H1 (cell line): Measurements from ENCODE around the gene SLC16A8. TPM values are rescaled to one million over a fixed set of nuclear protein-coding genes. Genes with fewer than 3 reads are reported as not detected.

Experiments used
- CTCF ChIA-PET: fragments of 300-600 bp; sonication (Branson Sonifier 250); formaldehyde crosslinking; loops from one replicate; lab custom pipeline; 2021; ENCODE audit not compliant: partially characterized antibody; lab: Charles Lee
- POLR2A ChIA-PET: fragments of 300-600 bp; sonication (Branson Sonifier 250); formaldehyde crosslinking; loops from one replicate; lab custom pipeline; 2021; ENCODE audit warnings: inconsistent platforms; ENCODE audit not compliant: partially characterized antibody; lab: Charles Lee
- DNase-seq, 2 experiments: peaks; one replicate each; pipeline versions ENCODE4 v3.0.0 to v3.0.0-alpha.2; 2010 to 2022; ENCODE audit warnings: low spot score in 2 of 2, low read depth in 1 of 2, mixed read lengths in 1 of 2
- FAIRE-seq: peaks from 2 replicates; lab custom pipeline; 2011; peaks lifted over from hg19 to GRCh38; lab: Jason Lieb, UNC
- H2AFZ ChIP-seq: 2 replicates; pipeline ENCODE4 v1.8.1; 2012; ENCODE audit warnings: low read length, inconsistent platforms
- H2AK5ac ChIP-seq: 2 replicates; pipeline ENCODE4 v1.6.1; 2013; ENCODE audit warnings: low read depth, low read length
- H2BK120ac ChIP-seq: replicated peaks from 2 replicates; pipeline ENCODE3; 2013; ENCODE audit warnings: low read depth, low read length, inconsistent platforms
- H2BK12ac ChIP-seq: 2 replicates; pipeline ENCODE4 v1.6.1; 2013; ENCODE audit warnings: low read depth, low read length
- H2BK15ac ChIP-seq: 2 replicates; pipeline ENCODE4 v1.6.1; 2013; ENCODE audit warnings: low read length
- H2BK20ac ChIP-seq: 2 replicates; pipeline ENCODE4 v1.6.1; 2013; ENCODE audit warnings: low read length
- H2BK5ac ChIP-seq: 2 replicates; pipeline ENCODE4 v1.6.1; 2013; ENCODE audit warnings: low read depth, low read length
- H3K14ac ChIP-seq: 2 replicates; pipeline ENCODE4 v1.6.1; 2013; ENCODE audit warnings: inconsistent platforms; ENCODE audit not compliant: insufficient read length
- H3K18ac ChIP-seq: 2 replicates; pipeline ENCODE4 v1.6.1; 2013; ENCODE audit warnings: low read length; ENCODE audit errors: extremely low read depth
- H3K23ac ChIP-seq: 2 replicates; pipeline ENCODE4 v1.6.1; 2013; ENCODE audit warnings: inconsistent platforms; ENCODE audit not compliant: insufficient read length
- H3K23me2 ChIP-seq: 2 replicates; pipeline ENCODE4 v1.6.1; 2013; ENCODE audit warnings: low read depth, low read length
- H3K27ac ChIP-seq: 2 replicates; pipeline ENCODE4 v1.6.1; 2011; ENCODE audit warnings: low read depth, low read length, inconsistent platforms
- H3K27me3 ChIP-seq, 4 experiments: replicated peaks in 1 of 4; 1 replicate in 1 of 4; 2 replicates in 3 of 4; pipeline versions ENCODE4 v1.6.1 to v1.8.1; 2011 to 2013; ENCODE audit warnings: low read length in 3 of 4, mild to moderate bottlenecking in 3 of 4, inconsistent platforms in 2 of 4, mixed read lengths in 2 of 4, moderate library complexity in 1 of 4; ENCODE audit not compliant: control insufficient read depth in 3 of 4, insufficient read depth in 3 of 4; ENCODE audit errors: extremely low read depth in 1 of 4
- H3K36me3 ChIP-seq, 4 experiments: 2 replicates each; pipeline versions ENCODE4 v1.6.1 to v1.8.1; 2011 to 2013; ENCODE audit warnings: mild to moderate bottlenecking in 4 of 4, low read length in 3 of 4, moderate library complexity in 2 of 4, control low read depth in 1 of 4, inconsistent platforms in 1 of 4; ENCODE audit not compliant: insufficient read depth in 4 of 4, control insufficient read depth in 2 of 4
- H3K4ac ChIP-seq: replicated peaks from 2 replicates; pipeline ENCODE3; 2013; ENCODE audit warnings: low read length, low read depth, mixed read lengths, inconsistent platforms; ENCODE audit not compliant: insufficient read length
- H3K4me1 ChIP-seq, 4 experiments: replicated peaks in 1 of 4; 1 replicate in 1 of 4; 2 replicates in 3 of 4; pipeline versions ENCODE4 v1.6.1 to v1.8.1; 2011 to 2013; ENCODE audit warnings: low read length in 3 of 4, inconsistent platforms in 2 of 4, mixed read lengths in 1 of 4; ENCODE audit not compliant: insufficient read depth in 4 of 4, control insufficient read depth in 3 of 4
- H3K4me2 ChIP-seq, 2 experiments: 2 replicates each; pipeline versions ENCODE4 v1.6.1 to v1.8.1; 2011 to 2013; ENCODE audit warnings: low read depth in 2 of 2, low read length in 2 of 2, control low read depth in 1 of 2, inconsistent platforms in 1 of 2, mild to moderate bottlenecking in 1 of 2; ENCODE audit not compliant: insufficient read depth in 1 of 2
- H3K4me3 ChIP-seq, 4 experiments: fragments of 200-600, 300-600 bp in 1 of 4; sonication (generic), shearing (Covaris generic), sonication (Bioruptor Twin) in 1 of 4; 2 replicates each; pipeline versions ENCODE4 v1.5.1 to v1.8.1; 2011 to 2016; ENCODE audit warnings: low read length in 4 of 4, low read depth in 3 of 4, control low read depth in 2 of 4, inconsistent platforms in 2 of 4, mild to moderate bottlenecking in 2 of 4, mixed read lengths in 1 of 4, moderate library complexity in 1 of 4; ENCODE audit not compliant: insufficient read depth in 2 of 4; ENCODE audit errors: extremely low read depth in 1 of 4
- H3K56ac ChIP-seq: replicated peaks from 2 replicates; pipeline ENCODE3; 2013; ENCODE audit warnings: low read depth, mild to moderate bottlenecking, mixed read lengths, low read length, inconsistent platforms; ENCODE audit not compliant: insufficient read length
- H3K79me1 ChIP-seq: 2 replicates; pipeline ENCODE4 v1.6.1; 2013; ENCODE audit warnings: low read depth, low read length, control low read depth
- H3K79me2 ChIP-seq, 2 experiments: 2 replicates each; pipeline versions ENCODE4 v1.6.1 to v1.8.1; 2012 to 2013; ENCODE audit warnings: low read length in 2 of 2, mild to moderate bottlenecking in 2 of 2, inconsistent platforms in 1 of 2; ENCODE audit not compliant: insufficient read depth in 2 of 2, control insufficient read depth in 1 of 2
- H3K9ac ChIP-seq, 4 experiments: replicated peaks in 1 of 4; 1 replicate in 1 of 4; 2 replicates in 3 of 4; pipeline versions ENCODE4 v1.6.1 to v1.8.1; 2011 to 2013; ENCODE audit warnings: low read depth in 3 of 4, low read length in 3 of 4, control low read depth in 2 of 4, mild to moderate bottlenecking in 2 of 4, moderate library complexity in 2 of 4, inconsistent platforms in 1 of 4; ENCODE audit errors: extremely low read depth in 1 of 4
- H3K9me3 ChIP-seq, 2 experiments: 2 replicates each; pipeline versions ENCODE4 v1.6.1 to v1.8.1; 2012 to 2013; ENCODE audit warnings: mild to moderate bottlenecking in 2 of 2, moderate library complexity in 2 of 2, control low read depth in 1 of 2, inconsistent platforms in 1 of 2, low read depth in 1 of 2, low read length in 1 of 2, mixed read lengths in 1 of 2; ENCODE audit not compliant: insufficient read depth in 2 of 2
- H4K20me1 ChIP-seq, 2 experiments: replicated peaks in 1 of 2; 2 replicates each; pipeline versions ENCODE3 to v1.8.1; 2011 to 2013; ENCODE audit warnings: inconsistent platforms in 2 of 2, low read length in 2 of 2, mild to moderate bottlenecking in 1 of 2; ENCODE audit not compliant: insufficient read depth in 2 of 2, control insufficient read depth in 1 of 2
- H4K5ac ChIP-seq: 2 replicates; pipeline ENCODE4 v1.6.1; 2013; ENCODE audit warnings: low read length, low read depth, mixed read lengths, inconsistent platforms; ENCODE audit not compliant: insufficient read length
- H4K8ac ChIP-seq: 2 replicates; pipeline ENCODE4 v1.8.0; 2013; ENCODE audit warnings: mild to moderate bottlenecking, moderate library complexity, low read length, inconsistent platforms; ENCODE audit not compliant: insufficient read depth; ENCODE audit errors: extremely low read depth
- H4K91ac ChIP-seq: replicated peaks from 2 replicates; pipeline ENCODE3; 2013; ENCODE audit warnings: low read length, mixed read lengths, inconsistent platforms; ENCODE audit not compliant: insufficient read length
- ASH2L ChIP-seq: fragments of 200-600, 300-600 bp; sonication (generic); IDR thresholded peaks from one replicate; pipeline ENCODE4 v1.7.1; 2017; ENCODE audit warnings: low read length
- BRCA1 ChIP-seq: IDR thresholded peaks from 2 replicates; pipeline ENCODE4 v1.6.1; 2012; ENCODE audit warnings: low read depth, low read length, improper control_type of control experiment
- CTBP2 ChIP-seq: IDR thresholded peaks from 2 replicates; pipeline ENCODE4 v1.7.0; 2011; ENCODE audit warnings: borderline replicate concordance, mild to moderate bottlenecking, moderate library complexity, mixed read lengths, low read length; ENCODE audit not compliant: insufficient read depth, insufficient read length
- CTCF ChIP-seq, 3 experiments: IDR thresholded peaks; 1 replicate in 2 of 3; 2 replicates in 1 of 3; pipeline versions ENCODE4 v1.5.1 to v1.6.1; 2011; ENCODE audit warnings: low read length in 3 of 3, mild to moderate bottlenecking in 3 of 3, inconsistent platforms in 2 of 3, low read depth in 1 of 3, moderate library complexity in 1 of 3; ENCODE audit not compliant: insufficient read depth in 1 of 3; ENCODE audit errors: control extremely low read depth in 1 of 3
- FOSL1 ChIP-seq: IDR thresholded peaks from 2 replicates; pipeline ENCODE4 v1.6.1; 2011; ENCODE audit warnings: mild to moderate bottlenecking, low read depth, low read length, moderate library complexity; ENCODE audit not compliant: insufficient read depth
- GTF2F1 ChIP-seq: IDR thresholded peaks from 2 replicates; pipeline ENCODE4 v1.6.1; 2012; ENCODE audit warnings: low read depth, low read length, improper control_type of control experiment, borderline replicate concordance
- PHF8 ChIP-seq: fragments of 200-600 bp; sonication (generic); conservative IDR thresholded peaks from 2 replicates; pipeline ENCODE4 v1.7.1; 2012; ENCODE audit warnings: low read depth, mild to moderate bottlenecking, inconsistent platforms, low read length, moderate library complexity
- RAD21 ChIP-seq, 2 experiments: IDR thresholded peaks in 1 of 2; conservative IDR thresholded peaks in 1 of 2; 2 replicates each; pipeline ENCODE4 v1.6.1; 2011; ENCODE audit warnings: low read depth in 2 of 2, low read length in 2 of 2, improper control_type of control experiment in 1 of 2, inconsistent platforms in 1 of 2, mild to moderate bottlenecking in 1 of 2, moderate library complexity in 1 of 2
- WGBS, 2 experiments: shearing (Covaris generic) in 1 of 2; methylation state at CpG; one replicate each; pipeline versions ENCODE4 v1.1.6 to v1.1.7; 2013 to 2015; ENCODE audit warnings: low lambda C conversion rate in 2 of 2, mixed read lengths in 2 of 2, inconsistent platforms in 1 of 2, low coverage in 1 of 2, missing lambda C conversion rate in 1 of 2; ENCODE audit not compliant: insufficient replicate concordance in 2 of 2, insufficient coverage in 1 of 2, insufficient read length in 1 of 2; ENCODE audit errors: extremely low coverage in 1 of 2, missing lambda C conversion rate in 1 of 2; 5-methylcytosine and 5-hydroxymethylcytosine counted together
- polyA plus RNA-seq, 7 experiments: library from polyadenylated mRNA; depleted of rRNA in 3 of 7; stranded (reverse) in 5 of 7; unstranded in 2 of 7; fragments of >200 nt in 5 of 7; fragments of 200-250 nt in 2 of 7; gene quantifications; 1 replicate in 5 of 7; 2 replicates in 1 of 7; 4 replicates in 1 of 7; pipeline versions ENCODE4 v1.2.1 to v1.2.3, GENCODE V29; 2011 to 2013; ENCODE audit warnings: missing spikeins in 2 of 7, mixed read lengths in 2 of 7
- total RNA-seq: library from RNA; stranded (reverse); fragmentation: NEBNext Ultra II Directional; extraction: Animal tissue kit (Norgen Biotek cat#: 25700); gene quantifications from 2 replicates; pipeline ENCODE4 v1.2.1, GENCODE V29; 2021

Gene SLC16A8
- total and polyA plus RNA-seq, 2 of the 8 experiments (the other 6 are each of a cell fraction or from before 2014, with no cell fraction given) = 0.70 TPM; not detected in 1

DNA sequence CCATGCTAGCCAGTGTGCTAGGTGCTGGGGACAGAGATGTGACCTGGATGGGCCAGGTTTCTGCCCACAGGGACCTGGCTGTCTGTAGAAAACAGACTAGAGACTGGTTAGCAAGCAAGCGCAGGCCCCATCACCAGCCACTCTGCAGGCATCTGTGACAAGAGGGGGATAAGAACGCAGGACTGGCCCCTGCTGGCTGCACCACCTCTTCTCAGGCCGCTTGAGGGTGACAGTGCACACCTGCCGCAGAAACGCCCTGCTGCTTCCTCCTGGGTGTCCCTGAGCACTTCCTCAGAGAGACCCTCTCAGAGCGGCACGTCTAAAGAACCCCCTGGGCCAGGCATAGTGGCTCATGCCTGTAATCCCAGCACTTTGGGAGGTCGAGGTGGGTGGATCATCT, 32.7 kb downstream of the SLC16A8 start:
- Histone ChIP-seq H4K8ac (no peak overlapping the region), H3K4me2 (no peak overlapping the region), H3K9ac (no peak overlapping the region)

More for the DNA sequence above, 32.7 kb downstream of the SLC16A8 start:
- no peak overlapping the region for H3K56ac ChIP-seq
- ChIA-PET CTCF (interaction anchor here (1.1 to 10.9 kb wide), 16 partner anchors 8 to 648 kb away, joined by 3 to 184 read pairs (median 8); partner anchors contain the start of genes C22orf23, POLR2F and SOX10), POLR2A (interaction anchor here (1.1 to 1.4 kb wide), 2 partner anchors 11 to 17 kb away, joined by 4 to 5 read pairs; no protein-coding TSS in a partner anchor)
- FAIRE-seq (no peak), DNase-seq (no peak)
- H2BK5ac ChIP-seq = no peak overlapping the region
- H4K91ac ChIP-seq = no peak overlapping the region
- H4K5ac ChIP-seq = no peak overlapping the region
- H3K27me3 ChIP-seq = no peaks in the 10 kb centered on the region; a peak in 1 of 7 replicates
- 73% methylated on average over 8 of the region's 8 CpGs; no CpG with 5 or more reads in 1 of the 2 experiments for WGBS, 2 experiments
- no peaks in the 10 kb centered on the region for H3K23me2 ChIP-seq
- H3K4ac ChIP-seq = no peak overlapping the region
- no peaks in the 10 kb centered on the region for H3K79me2 ChIP-seq
- no peak overlapping the region for H2BK12ac ChIP-seq
- H3K4me1 ChIP-seq = peaks cover 0 to 11% (median 4%) of the 10 kb centered on the region in 4 experiments; a peak in 4 of 7 replicates
- no peak overlapping the region for H2BK120ac ChIP-seq
- no peak overlapping the region for H2BK15ac ChIP-seq
- H3K14ac ChIP-seq = no peak overlapping the region
- no peaks in the 10 kb centered on the region; the same call in 1 of the 2 replicates for H3K79me1 ChIP-seq
- no peak for TF ChIP-seq PHF8
- TF ChIP-seq FOSL1 = no peak
- TF ChIP-seq ASH2L = no peak
- no peak for TF ChIP-seq CTBP2
- peak in 1 of 2 experiments; percentile 23; a peak in 1 of 4 replicates for TF ChIP-seq RAD21 (IDR thresholded peaks at IDR 0.05 in 1 of 2, conservative IDR thresholded peaks at IDR 0.05 in 1 of 2; ENCODE audit: low read depth in 2 of 2, low read length in 2 of 2)
- TF ChIP-seq CTCF (IDR thresholded peaks at IDR 0.05; ENCODE audit: control extremely low read depth in 1 of 3, insufficient read depth in 1 of 3, low read depth in 1 of 3, low read length in 3 of 3) = peak in 2 of 3 experiments; percentile 27 to 37; a peak in 2 of 4 replicates
- TF ChIP-seq BRCA1 = no peak
- TF ChIP-seq GTF2F1 = no peak
- H3K36me3 ChIP-seq = no peaks in the 10 kb centered on the region
- no peak overlapping the region for H2AFZ ChIP-seq
- H3K23ac ChIP-seq = no peak overlapping the region
- H2AK5ac ChIP-seq = no peak overlapping the region
- no peak overlapping the region for H3K27ac ChIP-seq
- no peak overlapping the region for H3K4me3 ChIP-seq
- H4K20me1 ChIP-seq = no peaks in the 10 kb centered on the region
- no peaks in the 10 kb centered on the region for H3K9me3 ChIP-seq
- no peak overlapping the region for H2BK20ac ChIP-seq
- no peak overlapping the region for H3K18ac ChIP-seq
